CD8-positive, alpha-beta memory T cell (primary cell): ENCODE measurements around the gene SHROOM3. TPM values are rescaled to one million over a fixed set of nuclear protein-coding genes. Genes with fewer than 3 reads are reported as not detected.

Experiments
- CTCF ChIA-PET: fragments of 350-600 bp; sonication (Branson Sonifier 250); formaldehyde crosslinking; loops from one replicate; lab custom pipeline; 2021; ENCODE audit warnings: antibody characterized with exemption; lab: Charles Lee
- POLR2A ChIA-PET: fragments of 350-600 bp; sonication (Branson Sonifier 250); formaldehyde crosslinking; loops from one replicate; lab custom pipeline; 2021; ENCODE audit warnings: antibody characterized with exemption; lab: Charles Lee
- DNase-seq, 5 donors: peaks; one replicate each; pipeline versions ENCODE4 v3.0.0 to v3.0.0-alpha.2; 2020 to 2022; ENCODE audit warnings: mixed read lengths in 1 of 5
- H3K27ac ChIP-seq: one replicate; pipeline ENCODE4 v1.7.0; 2013; ENCODE audit warnings: low read depth, mild to moderate bottlenecking, low read length, moderate library complexity
- H3K27me3 ChIP-seq: 2 replicates; pipeline ENCODE4 v1.7.0; 2013; ENCODE audit warnings: low read length, mild to moderate bottlenecking; ENCODE audit not compliant: insufficient read depth, poor library complexity, severe bottlenecking
- H3K36me3 ChIP-seq: 2 replicates; pipeline ENCODE4 v1.7.0; 2013; ENCODE audit warnings: mild to moderate bottlenecking, low read length, moderate library complexity; ENCODE audit not compliant: insufficient read depth
- H3K4me1 ChIP-seq: 2 replicates; pipeline ENCODE4 v1.7.0; 2013; ENCODE audit warnings: mild to moderate bottlenecking, low read length, moderate library complexity; ENCODE audit not compliant: insufficient read depth
- H3K4me3 ChIP-seq: 2 replicates; pipeline ENCODE4 v1.7.0; 2013; ENCODE audit warnings: mild to moderate bottlenecking, low read length
- H3K9me3 ChIP-seq: 2 replicates; pipeline ENCODE4 v1.7.0; 2013; ENCODE audit warnings: mild to moderate bottlenecking, low read length
- H3K27ac Mint-ChIP-seq, 8 donors: one replicate each; pipeline ENCODE4 v1.8.0; 2020 to 2021; ENCODE audit warnings: mixed read lengths in 8 of 8, mild to moderate bottlenecking in 6 of 8, inconsistent platforms in 3 of 8, moderate library complexity in 3 of 8
- H3K27me3 Mint-ChIP-seq, 2 donors: one replicate each; pipeline ENCODE4 v1.8.0; 2020 to 2021; ENCODE audit warnings: mixed read lengths in 2 of 2, mild to moderate bottlenecking in 1 of 2, moderate library complexity in 1 of 2
- H3K36me3 Mint-ChIP-seq, 3 donors: one replicate each; pipeline ENCODE4 v1.8.0; 2020 to 2021; ENCODE audit warnings: mixed read lengths in 3 of 3, inconsistent platforms in 1 of 3, mild to moderate bottlenecking in 1 of 3
- H3K4me1 Mint-ChIP-seq, 3 donors: one replicate each; pipeline ENCODE4 v1.8.0; 2020 to 2021; ENCODE audit warnings: mixed read lengths in 3 of 3, inconsistent platforms in 1 of 3, mild to moderate bottlenecking in 1 of 3
- H3K4me3 Mint-ChIP-seq, 7 donors: one replicate each; pipeline ENCODE4 v1.8.0; 2020 to 2021; ENCODE audit warnings: mixed read lengths in 7 of 7, mild to moderate bottlenecking in 6 of 7, moderate library complexity in 4 of 7, inconsistent platforms in 2 of 7
- H3K9me3 Mint-ChIP-seq, 5 donors: one replicate each; pipeline ENCODE4 v1.8.0; 2020 to 2022; ENCODE audit warnings: mixed read lengths in 5 of 5, mild to moderate bottlenecking in 3 of 5, moderate library complexity in 2 of 5, inconsistent platforms in 1 of 5
- polyA plus RNA-seq: library from polyadenylated mRNA; unstranded; fragments of 300-500 nt; fragmentation: Illumina TruSeq; gene quantifications from one replicate; pipeline ENCODE4 v1.2.3, GENCODE V29; 2021
- total RNA-seq, 2 experiments: library from RNA; stranded (reverse); gene quantifications; one replicate each; pipeline ENCODE4 v1.2.3, GENCODE V29; 2021

Gene SHROOM3
- total and polyA plus RNA-seq, 3 experiments from 2014 or later, result not detected

DNA sequence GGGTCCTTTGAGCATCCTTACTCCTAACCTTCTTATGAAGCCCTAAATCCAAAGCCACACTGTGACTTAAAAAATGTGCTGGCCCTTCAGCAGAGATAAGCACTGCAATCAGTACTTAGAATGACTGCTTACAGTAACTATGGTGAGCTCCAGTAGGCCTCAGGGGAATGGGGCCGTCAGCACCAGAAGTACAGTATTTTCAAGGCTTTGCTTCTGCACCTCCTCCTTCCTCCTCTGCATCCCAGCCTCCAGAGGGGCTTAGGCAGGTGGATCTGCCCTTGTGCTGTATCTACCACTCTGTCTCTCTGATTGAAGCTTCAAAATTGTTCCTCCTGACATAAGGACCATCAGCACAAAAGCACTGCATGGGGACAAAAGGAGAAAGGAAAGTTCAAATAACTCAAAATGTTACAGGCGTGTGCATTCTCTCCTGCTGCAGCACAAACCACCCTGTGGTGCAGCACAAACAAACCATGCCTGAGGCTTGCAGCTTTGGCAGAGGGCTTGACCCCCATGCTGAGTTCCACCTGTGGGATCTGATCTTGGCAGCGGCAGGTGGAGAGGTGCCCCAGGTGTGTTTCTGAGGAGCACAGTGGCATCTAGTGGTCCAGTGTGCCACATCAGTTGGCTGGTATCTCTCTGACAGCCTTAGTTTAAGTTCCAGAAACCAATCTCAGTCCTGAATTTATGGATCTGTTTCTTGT lies 298.2 kb downstream of the SHROOM3 start:
- H3K27ac Mint-ChIP-seq, result no peak overlapping the region
- Histone ChIP-seq H3K36me3 (no peaks in the 10 kb centered on the region), H3K4me1 (no peaks in the 10 kb centered on the region), H3K27me3 (no peaks in the 10 kb centered on the region), H3K4me3 (no peak overlapping the region), H3K9me3 (no peaks in the 10 kb centered on the region), H3K27ac (no peak overlapping the region)
- no peak for DNase-seq
- ChIA-PET CTCF (no interaction called here), POLR2A (no interaction called here)
- peaks cover 0 to 2% (median 0%) of the 10 kb centered on the region in 5 donors for H3K9me3 Mint-ChIP-seq
- H3K27me3 Mint-ChIP-seq, result peaks cover 6 to 8% of the 10 kb centered on the region in 2 donors
- H3K4me1 Mint-ChIP-seq, result no peaks in the 10 kb centered on the region
- H3K36me3 Mint-ChIP-seq, result no peaks in the 10 kb centered on the region
- no peak overlapping the region for H3K4me3 Mint-ChIP-seq

DNA sequence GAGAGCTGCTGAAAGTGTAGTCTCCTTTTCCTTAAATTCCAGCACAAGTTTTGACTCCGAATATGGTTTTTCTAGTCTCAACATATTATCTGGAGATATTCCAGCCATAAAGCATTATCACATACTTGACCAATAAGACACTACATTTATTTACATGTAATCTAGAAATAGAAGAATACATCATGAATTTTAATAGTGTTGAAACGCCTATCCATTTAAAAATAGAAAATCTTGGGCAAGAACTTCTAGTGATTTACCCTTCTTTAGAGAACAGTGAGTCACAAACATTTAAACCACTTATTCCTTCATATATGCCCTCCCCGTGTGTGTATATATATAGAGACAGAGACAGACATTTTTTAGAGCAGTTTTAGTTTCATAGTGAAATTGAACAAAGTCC lies 301.4 kb downstream of the SHROOM3 start:
- Histone ChIP-seq H3K9me3 (no peaks in the 10 kb centered on the region), H3K4me1 (no peaks in the 10 kb centered on the region), H3K27ac (no peak overlapping the region), H3K4me3 (no peak overlapping the region), H3K36me3 (no peaks in the 10 kb centered on the region), H3K27me3 (no peaks in the 10 kb centered on the region)
- H3K4me1 Mint-ChIP-seq, result no peaks in the 10 kb centered on the region
- no peak for DNase-seq
- CTCF ChIA-PET, result interaction anchor here (1.2 kb wide), 1 partner anchor 9 kb away, joined by 3 read pairs; no protein-coding TSS in a partner anchor
- POLR2A ChIA-PET, result no interaction called here
- no peak overlapping the region for H3K4me3 Mint-ChIP-seq
- no peak overlapping the region for H3K27ac Mint-ChIP-seq
- peaks cover 0 to 5% of the 10 kb centered on the region in 2 donors for H3K27me3 Mint-ChIP-seq
- H3K9me3 Mint-ChIP-seq, result no peaks in the 10 kb centered on the region
- no peaks in the 10 kb centered on the region for H3K36me3 Mint-ChIP-seq

DNA sequence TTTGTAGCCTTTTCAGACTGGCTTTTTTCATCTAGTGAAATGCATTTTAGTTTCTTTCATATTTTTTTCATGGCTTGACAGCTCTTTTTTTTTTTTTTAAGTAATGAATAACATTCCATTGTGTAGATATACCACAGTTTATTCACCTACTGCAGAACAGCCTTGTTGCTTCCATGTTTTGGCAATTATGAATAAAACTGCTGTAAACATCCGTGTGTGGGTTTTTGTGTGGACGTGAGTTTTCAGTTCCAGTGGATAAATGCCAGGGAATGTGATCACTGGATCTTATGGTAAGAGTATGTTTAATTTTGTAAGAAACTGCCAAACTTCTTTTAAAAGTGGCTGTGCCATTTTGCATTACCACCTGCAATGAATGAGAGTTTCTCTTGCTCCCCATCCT lies 302.2 kb downstream of the SHROOM3 start:
- Histone ChIP-seq H3K9me3 (no peaks in the 10 kb centered on the region), H3K4me1 (no peaks in the 10 kb centered on the region), H3K36me3 (no peaks in the 10 kb centered on the region), H3K4me3 (no peak overlapping the region), H3K27me3 (no peaks in the 10 kb centered on the region), H3K27ac (no peak overlapping the region)
- Mint-ChIP-seq H3K9me3 (no peaks in the 10 kb centered on the region), H3K27me3 (peaks cover 0 to 5% of the 10 kb centered on the region in 2 donors), H3K36me3 (no peaks in the 10 kb centered on the region), H3K4me1 (no peaks in the 10 kb centered on the region), H3K27ac (no peak overlapping the region), H3K4me3 (no peak overlapping the region)
- DNase-seq, result no peak
- ChIA-PET POLR2A (no interaction called here), CTCF (no interaction called here)

DNA sequence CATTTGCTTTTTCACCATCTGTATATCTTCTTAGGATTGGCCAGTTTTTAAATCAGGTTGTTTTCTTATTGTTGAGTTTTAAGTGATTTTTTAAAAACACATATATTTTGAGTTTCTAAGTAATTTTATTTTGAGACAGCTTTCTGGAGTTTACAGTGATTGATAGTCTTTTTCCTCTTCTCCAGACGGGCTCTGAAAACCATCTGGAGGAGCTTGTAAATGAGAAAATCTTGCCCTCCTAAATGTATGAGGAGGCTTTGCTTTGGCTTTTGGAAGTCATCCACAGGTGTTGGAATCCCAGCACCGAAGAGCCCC lies 302.7 kb downstream of the SHROOM3 start:
- H3K36me3 Mint-ChIP-seq, result no peaks in the 10 kb centered on the region
- no peak overlapping the region for H3K27ac Mint-ChIP-seq
- no peaks in the 10 kb centered on the region for H3K9me3 Mint-ChIP-seq
- H3K27me3 Mint-ChIP-seq, result peaks cover 0 to 5% of the 10 kb centered on the region in 2 donors
- no peaks in the 10 kb centered on the region for H3K27me3 ChIP-seq
- H3K4me3 ChIP-seq, result no peak overlapping the region
- H3K4me1 ChIP-seq, result no peaks in the 10 kb centered on the region
- H3K9me3 ChIP-seq, result no peaks in the 10 kb centered on the region
- ChIA-PET POLR2A (no interaction called here), CTCF (no interaction called here)
- DNase-seq, result no peak
- H3K4me1 Mint-ChIP-seq, result no peaks in the 10 kb centered on the region
- no peak overlapping the region for H3K4me3 Mint-ChIP-seq
- H3K36me3 ChIP-seq, result no peaks in the 10 kb centered on the region
- no peak overlapping the region for H3K27ac ChIP-seq

DNA sequence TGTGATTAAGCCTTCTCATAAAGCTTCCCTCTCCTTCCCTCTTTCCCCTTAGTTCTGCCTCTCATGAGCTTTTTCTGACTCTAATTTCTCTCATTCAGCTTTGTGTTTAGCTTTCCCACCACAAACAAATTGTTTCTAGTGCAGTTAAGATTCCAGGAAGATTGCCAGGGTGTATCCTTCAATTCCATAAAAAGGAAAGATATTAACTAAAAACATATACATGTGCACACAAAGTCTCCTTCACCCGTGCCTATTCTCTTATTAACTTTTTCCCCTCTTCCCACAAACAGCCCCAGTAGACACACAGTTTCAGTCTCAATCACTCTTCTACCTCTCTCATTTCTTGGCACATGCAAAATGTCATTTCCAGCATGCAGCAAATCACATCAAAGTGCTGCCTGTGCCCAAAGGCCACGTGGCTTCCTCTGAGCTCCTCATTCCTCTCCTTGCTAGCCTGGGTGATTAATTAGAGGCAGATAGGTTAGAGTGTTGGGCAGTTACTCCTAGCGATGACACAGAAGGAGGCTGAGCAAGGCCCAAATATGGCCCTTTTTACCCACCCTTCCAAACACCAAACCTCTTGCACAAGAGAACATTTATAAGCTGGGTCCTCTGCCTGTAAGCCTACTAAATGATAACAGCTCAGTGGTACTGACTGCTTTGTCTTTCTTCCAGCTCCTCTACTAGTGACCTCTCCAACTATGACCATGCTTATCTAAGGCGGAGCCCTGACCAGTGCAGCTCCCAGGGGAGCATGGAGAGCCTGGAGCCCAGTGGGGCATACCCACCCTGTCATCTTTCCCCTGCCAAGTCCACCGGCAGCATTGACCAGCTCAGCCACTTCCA lies 303.3 kb downstream of the SHROOM3 start:
- Histone ChIP-seq H3K4me1 (no peaks in the 10 kb centered on the region), H3K27me3 (no peaks in the 10 kb centered on the region), H3K4me3 (no peak overlapping the region), H3K36me3 (no peaks in the 10 kb centered on the region), H3K27ac (no peak overlapping the region), H3K9me3 (no peaks in the 10 kb centered on the region)
- no peak overlapping the region for H3K27ac Mint-ChIP-seq
- no peaks in the 10 kb centered on the region for H3K4me1 Mint-ChIP-seq
- CTCF ChIA-PET, result no interaction called here
- POLR2A ChIA-PET, result no interaction called here
- no peak overlapping the region for H3K4me3 Mint-ChIP-seq
- no peaks in the 10 kb centered on the region for H3K9me3 Mint-ChIP-seq
- no peaks in the 10 kb centered on the region for H3K36me3 Mint-ChIP-seq
- peaks cover 0 to 5% of the 10 kb centered on the region in 2 donors for H3K27me3 Mint-ChIP-seq
- no peak for DNase-seq

DNA sequence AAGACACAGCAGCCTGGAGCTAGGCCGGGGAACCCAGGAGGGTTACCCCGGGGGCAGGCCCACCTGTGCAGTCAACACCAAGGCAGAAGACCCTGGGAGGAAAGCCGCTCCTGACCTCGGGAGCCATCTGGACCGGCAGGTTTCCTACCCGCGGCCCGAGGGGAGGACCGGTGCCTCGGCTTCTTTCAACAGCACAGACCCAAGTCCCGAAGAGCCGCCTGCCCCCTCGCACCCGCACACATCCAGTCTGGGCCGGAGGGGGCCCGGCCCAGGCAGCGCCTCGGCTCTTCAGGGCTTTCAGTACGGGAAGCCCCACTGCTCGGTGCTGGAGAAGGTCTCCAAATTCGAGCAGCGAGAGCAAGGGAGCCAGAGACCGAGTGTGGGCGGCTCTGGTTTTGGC lies 305.2 kb downstream of the SHROOM3 start:
- Histone ChIP-seq H3K9me3 (no peaks in the 10 kb centered on the region), H3K36me3 (no peaks in the 10 kb centered on the region), H3K27me3 (no peaks in the 10 kb centered on the region), H3K4me1 (no peaks in the 10 kb centered on the region), H3K4me3 (no peak overlapping the region), H3K27ac (no peak overlapping the region)
- DNase-seq, result no peak
- ChIA-PET CTCF (no interaction called here), POLR2A (no interaction called here)
- H3K27ac Mint-ChIP-seq, result no peak overlapping the region
- no peaks in the 10 kb centered on the region for H3K36me3 Mint-ChIP-seq
- H3K27me3 Mint-ChIP-seq, result peaks cover 0 to 5% of the 10 kb centered on the region in 2 donors
- no peaks in the 10 kb centered on the region for H3K4me1 Mint-ChIP-seq
- H3K9me3 Mint-ChIP-seq, result no peaks in the 10 kb centered on the region
- H3K4me3 Mint-ChIP-seq, result no peak overlapping the region

DNA sequence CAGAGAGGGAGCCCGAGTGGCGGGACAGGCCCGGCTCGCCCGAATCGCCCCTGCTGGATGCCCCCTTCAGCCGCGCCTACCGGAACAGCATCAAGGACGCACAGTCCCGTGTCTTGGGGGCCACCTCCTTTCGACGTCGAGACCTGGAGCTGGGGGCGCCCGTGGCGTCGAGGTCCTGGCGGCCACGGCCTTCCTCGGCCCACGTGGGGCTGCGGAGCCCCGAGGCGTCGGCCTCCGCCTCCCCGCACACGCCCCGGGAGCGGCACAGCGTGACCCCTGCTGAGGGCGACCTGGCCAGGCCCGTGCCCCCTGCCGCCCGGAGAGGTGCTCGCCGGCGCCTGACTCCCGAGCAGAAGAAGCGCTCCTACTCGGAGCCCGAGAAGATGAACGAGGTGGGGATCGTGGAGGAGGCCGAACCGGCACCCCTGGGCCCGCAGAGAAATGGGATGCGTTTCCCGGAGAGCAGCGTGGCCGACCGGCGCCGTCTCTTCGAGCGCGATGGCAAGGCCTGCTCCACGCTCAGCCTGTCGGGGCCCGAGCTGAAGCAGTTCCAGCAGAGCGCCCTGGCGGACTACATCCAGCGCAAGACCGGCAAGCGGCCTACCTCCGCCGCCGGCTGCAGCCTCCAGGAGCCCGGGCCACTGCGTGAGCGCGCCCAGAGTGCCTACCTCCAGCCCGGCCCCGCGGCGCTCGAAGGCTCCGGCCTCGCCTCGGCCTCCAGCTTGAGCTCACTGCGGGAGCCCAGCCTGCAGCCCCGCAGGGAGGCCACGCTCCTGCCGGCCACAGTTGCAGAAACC lies 306.0 kb downstream of the SHROOM3 start:
- no peaks in the 10 kb centered on the region for H3K36me3 Mint-ChIP-seq
- H3K27me3 Mint-ChIP-seq, result peaks cover 0 to 5% of the 10 kb centered on the region in 2 donors
- H3K9me3 Mint-ChIP-seq, result no peaks in the 10 kb centered on the region
- no peak overlapping the region for H3K27ac Mint-ChIP-seq
- H3K4me1 Mint-ChIP-seq, result no peaks in the 10 kb centered on the region
- ChIA-PET CTCF (no interaction called here), POLR2A (no interaction called here)
- H3K4me1 ChIP-seq, result no peaks in the 10 kb centered on the region
- H3K36me3 ChIP-seq, result no peaks in the 10 kb centered on the region
- DNase-seq, result no peak
- H3K4me3 ChIP-seq, result no peak overlapping the region
- H3K9me3 ChIP-seq, result no peaks in the 10 kb centered on the region
- H3K4me3 Mint-ChIP-seq, result no peak overlapping the region
- no peaks in the 10 kb centered on the region for H3K27me3 ChIP-seq
- H3K27ac ChIP-seq, result no peak overlapping the region

DNA sequence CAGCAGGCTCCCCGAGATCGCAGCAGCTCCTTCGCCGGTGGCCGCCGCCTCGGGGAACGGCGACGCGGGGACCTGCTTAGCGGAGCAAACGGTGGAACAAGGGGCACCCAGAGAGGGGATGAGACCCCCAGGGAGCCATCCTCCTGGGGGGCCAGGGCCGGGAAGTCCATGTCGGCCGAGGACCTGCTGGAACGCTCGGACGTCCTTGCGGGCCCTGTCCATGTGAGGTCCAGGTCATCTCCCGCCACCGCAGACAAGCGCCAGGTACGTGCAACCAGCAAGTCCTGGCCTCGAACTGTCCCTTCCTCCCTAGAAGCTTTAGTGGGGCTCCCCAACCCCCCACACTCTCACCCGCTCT lies 306.6 kb downstream of the SHROOM3 start:
- no peaks in the 10 kb centered on the region for H3K36me3 ChIP-seq
- H3K4me1 Mint-ChIP-seq, result no peaks in the 10 kb centered on the region
- no peak overlapping the region for H3K27ac ChIP-seq
- H3K27me3 ChIP-seq, result no peaks in the 10 kb centered on the region
- POLR2A ChIA-PET, result no interaction called here
- H3K4me3 ChIP-seq, result no peak overlapping the region
- no peaks in the 10 kb centered on the region for H3K9me3 ChIP-seq
- peaks cover 0 to 5% of the 10 kb centered on the region in 2 donors for H3K27me3 Mint-ChIP-seq
- H3K9me3 Mint-ChIP-seq, result no peaks in the 10 kb centered on the region
- no peaks in the 10 kb centered on the region for H3K36me3 Mint-ChIP-seq
- H3K27ac Mint-ChIP-seq, result no peak overlapping the region
- CTCF ChIA-PET, result no interaction called here
- H3K4me3 Mint-ChIP-seq, result no peak overlapping the region
- no peak for DNase-seq
- no peaks in the 10 kb centered on the region for H3K4me1 ChIP-seq
